ENCODE data around the gene CASTOR1.

CASTOR1 gene

DNA sequence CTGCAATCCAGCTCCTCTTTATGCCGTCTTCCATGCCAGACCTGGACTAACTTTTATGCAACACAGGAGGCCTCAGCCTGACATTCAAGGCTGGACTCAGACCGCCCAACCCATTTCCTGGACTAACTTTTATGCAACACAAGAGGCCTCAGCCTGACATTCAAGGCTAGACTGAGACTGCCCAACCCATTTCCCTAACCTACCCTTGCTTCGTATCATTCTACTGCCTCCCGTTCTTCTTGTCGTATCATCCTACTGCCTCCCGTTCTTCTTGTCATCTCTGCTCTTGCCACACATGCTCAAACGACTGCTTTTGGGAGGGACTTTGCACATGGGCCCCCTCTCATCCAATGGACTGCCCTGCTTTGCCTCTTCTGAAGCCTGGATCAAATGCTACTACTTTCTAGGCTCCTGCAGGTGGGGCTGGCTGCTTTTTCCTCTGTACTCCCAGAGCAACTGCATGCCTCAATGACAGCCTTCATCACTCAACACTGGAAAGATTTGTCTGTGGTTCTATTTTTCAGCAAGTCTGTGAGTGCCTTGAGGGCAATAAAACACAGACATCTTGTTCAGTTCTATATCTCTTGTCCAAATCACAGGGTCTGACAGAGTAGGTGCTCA, 29.6 kb upstream of the CASTOR1 start:
- no peaks in the 10 kb centered on the region for H3K9me3 ChIP-seq (ENCODE audit: insufficient read depth, low read depth, low read length)
- WGBS = 84% methylated on average over 7 of the region's 7 CpGs
- no peak overlapping the region for H3K4me3 ChIP-seq (ENCODE audit: low read length)
- H3K36me3 ChIP-seq (ENCODE audit: insufficient read depth, low read length) = no peaks in the 10 kb centered on the region
- H3K27me3 ChIP-seq (ENCODE audit: insufficient read depth, low read length) = no peaks in the 10 kb centered on the region
- no peaks in the 10 kb centered on the region for H3K4me1 ChIP-seq (ENCODE audit: insufficient read depth, low read length)
- H3K9ac ChIP-seq (ENCODE audit: low read depth, low read length) = no peak overlapping the region
- no peak overlapping the region for H3K27ac ChIP-seq (ENCODE audit: low read depth, low read length)

GRCh38 chr22:30317778-30318177, 28.5 kb upstream of the CASTOR1 start:
- Histone ChIP-seq H3K27me3 (ENCODE audit: insufficient read depth, low read length) (no peaks in the 10 kb centered on the region), H3K9me3 (ENCODE audit: insufficient read depth, low read depth, low read length) (no peaks in the 10 kb centered on the region), H3K4me3 (ENCODE audit: low read length) (no peak overlapping the region), H3K27ac (ENCODE audit: low read depth, low read length) (no peak overlapping the region), H3K36me3 (ENCODE audit: insufficient read depth, low read length) (no peaks in the 10 kb centered on the region), H3K4me1 (ENCODE audit: insufficient read depth, low read length) (no peaks in the 10 kb centered on the region), H3K9ac (ENCODE audit: low read depth, low read length) (no peak overlapping the region)
- 94% methylated on average over 1 of the region's 1 CpG for WGBS

DNA sequence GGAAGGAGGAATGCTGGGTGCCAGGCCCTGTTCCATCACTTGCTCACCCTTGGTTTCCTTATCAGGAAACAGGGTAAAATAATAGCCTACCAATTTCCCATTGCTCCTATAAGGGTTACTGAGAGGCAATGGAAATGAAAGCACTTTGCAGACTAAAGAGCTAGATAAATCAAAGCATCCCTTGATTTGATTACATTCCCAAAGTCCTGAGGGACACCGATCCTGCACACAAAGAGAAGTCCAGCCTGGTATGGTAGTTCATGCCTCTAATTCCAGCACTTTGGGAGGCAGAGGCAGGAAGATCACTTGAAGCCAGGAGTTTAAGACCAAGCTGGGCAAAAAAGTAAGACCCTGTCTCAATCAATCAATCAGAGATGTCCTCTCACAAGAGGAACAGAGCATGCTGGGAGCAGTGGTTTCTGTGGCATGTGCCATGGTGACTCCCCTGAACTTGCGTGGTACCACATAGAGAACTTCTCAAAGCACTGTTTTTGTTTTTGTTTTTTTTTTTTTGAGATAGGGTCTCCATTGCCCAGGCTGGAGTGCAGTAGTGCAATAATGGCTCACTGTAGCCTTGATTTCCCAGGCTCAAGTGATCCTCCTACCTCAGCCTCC, 26.8 kb upstream of the CASTOR1 start:
- 92% methylated on average over 2 of the region's 2 CpGs for WGBS
- peaks cover 2% of the 10 kb centered on the region; the same call in 1 of the 2 replicates for H3K4me1 ChIP-seq (ENCODE audit: insufficient read depth, low read length)
- no peaks in the 10 kb centered on the region for H3K27me3 ChIP-seq (ENCODE audit: insufficient read depth, low read length)

GRCh38 chr22:30314915-30315314, 25.6 kb upstream of the CASTOR1 start:
- Histone ChIP-seq H3K9me3 (ENCODE audit: insufficient read depth, low read depth, low read length) (no peaks in the 10 kb centered on the region), H3K4me1 (ENCODE audit: insufficient read depth, low read length) (peaks cover 9% of the 10 kb centered on the region; the same call in 1 of the 2 replicates), H3K27ac (ENCODE audit: low read depth, low read length) (no peak overlapping the region), H3K36me3 (ENCODE audit: insufficient read depth, low read length) (no peaks in the 10 kb centered on the region), H3K4me3 (ENCODE audit: low read length) (no peak overlapping the region), H3K27me3 (ENCODE audit: insufficient read depth, low read length) (no peaks in the 10 kb centered on the region), H3K9ac (ENCODE audit: low read depth, low read length) (peak overlapping the region; percentile 11; the same call in 1 of the 2 replicates)
- WGBS = 79% methylated on average over 8 of the region's 8 CpGs

More for the DNA sequence above, 26.8 kb upstream of the CASTOR1 start:
- H3K4me3 ChIP-seq (ENCODE audit: low read length) = no peak overlapping the region
- no peaks in the 10 kb centered on the region for H3K9me3 ChIP-seq (ENCODE audit: insufficient read depth, low read depth, low read length)
- H3K27ac ChIP-seq (ENCODE audit: low read depth, low read length) = no peak overlapping the region
- no peaks in the 10 kb centered on the region for H3K36me3 ChIP-seq (ENCODE audit: insufficient read depth, low read length)
- no peak overlapping the region for H3K9ac ChIP-seq (ENCODE audit: low read depth, low read length)

GRCh38 chr22:30313527-30314363, 24.4 kb upstream of the CASTOR1 start:
- H3K9me3 ChIP-seq (ENCODE audit: insufficient read depth, low read depth, low read length) = no peaks in the 10 kb centered on the region
- no peak overlapping the region for H3K4me3 ChIP-seq (ENCODE audit: low read length)
- H3K27me3 ChIP-seq (ENCODE audit: insufficient read depth, low read length) = no peaks in the 10 kb centered on the region
- H3K9ac ChIP-seq (ENCODE audit: low read depth, low read length) = no peak overlapping the region
- H3K36me3 ChIP-seq (ENCODE audit: insufficient read depth, low read length) = no peaks in the 10 kb centered on the region
- H3K27ac ChIP-seq (ENCODE audit: low read depth, low read length) = no peak overlapping the region
- peaks cover 9% of the 10 kb centered on the region; the same call in 1 of the 2 replicates for H3K4me1 ChIP-seq (ENCODE audit: insufficient read depth, low read length)
- 95% methylated on average over 6 of the region's 8 CpGs for WGBS

DNA sequence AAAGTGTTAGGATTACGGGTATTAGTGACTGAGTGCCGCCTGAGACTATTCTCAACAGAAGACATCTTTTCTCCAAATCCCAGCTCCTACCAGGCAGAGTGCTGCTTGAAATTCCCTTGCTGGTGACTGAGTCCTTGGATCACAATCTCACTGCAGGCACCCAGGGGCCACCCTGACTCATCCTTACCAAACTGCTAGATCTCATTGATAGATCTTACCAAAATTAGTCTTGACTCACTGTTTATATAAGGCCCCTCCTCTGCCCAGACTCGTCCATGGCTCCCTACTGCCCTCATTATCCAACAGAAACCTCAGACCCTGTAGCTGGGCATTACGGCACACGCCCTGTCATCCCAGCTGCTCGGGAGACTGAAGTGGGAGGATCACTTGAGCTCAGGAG, 22.7 kb upstream of the CASTOR1 start:
- Histone ChIP-seq H3K27ac (ENCODE audit: low read depth, low read length) (no peak overlapping the region), H3K4me3 (ENCODE audit: low read length) (no peak overlapping the region), H3K9ac (ENCODE audit: low read depth, low read length) (no peak overlapping the region), H3K9me3 (ENCODE audit: insufficient read depth, low read depth, low read length) (no peaks in the 10 kb centered on the region), H3K36me3 (ENCODE audit: insufficient read depth, low read length) (no peaks in the 10 kb centered on the region), H3K27me3 (ENCODE audit: insufficient read depth, low read length) (no peaks in the 10 kb centered on the region), H3K4me1 (ENCODE audit: insufficient read depth, low read length) (peaks cover 9% of the 10 kb centered on the region; the same call in 1 of the 2 replicates)
- WGBS = 90% methylated on average over 6 of the region's 6 CpGs

DNA sequence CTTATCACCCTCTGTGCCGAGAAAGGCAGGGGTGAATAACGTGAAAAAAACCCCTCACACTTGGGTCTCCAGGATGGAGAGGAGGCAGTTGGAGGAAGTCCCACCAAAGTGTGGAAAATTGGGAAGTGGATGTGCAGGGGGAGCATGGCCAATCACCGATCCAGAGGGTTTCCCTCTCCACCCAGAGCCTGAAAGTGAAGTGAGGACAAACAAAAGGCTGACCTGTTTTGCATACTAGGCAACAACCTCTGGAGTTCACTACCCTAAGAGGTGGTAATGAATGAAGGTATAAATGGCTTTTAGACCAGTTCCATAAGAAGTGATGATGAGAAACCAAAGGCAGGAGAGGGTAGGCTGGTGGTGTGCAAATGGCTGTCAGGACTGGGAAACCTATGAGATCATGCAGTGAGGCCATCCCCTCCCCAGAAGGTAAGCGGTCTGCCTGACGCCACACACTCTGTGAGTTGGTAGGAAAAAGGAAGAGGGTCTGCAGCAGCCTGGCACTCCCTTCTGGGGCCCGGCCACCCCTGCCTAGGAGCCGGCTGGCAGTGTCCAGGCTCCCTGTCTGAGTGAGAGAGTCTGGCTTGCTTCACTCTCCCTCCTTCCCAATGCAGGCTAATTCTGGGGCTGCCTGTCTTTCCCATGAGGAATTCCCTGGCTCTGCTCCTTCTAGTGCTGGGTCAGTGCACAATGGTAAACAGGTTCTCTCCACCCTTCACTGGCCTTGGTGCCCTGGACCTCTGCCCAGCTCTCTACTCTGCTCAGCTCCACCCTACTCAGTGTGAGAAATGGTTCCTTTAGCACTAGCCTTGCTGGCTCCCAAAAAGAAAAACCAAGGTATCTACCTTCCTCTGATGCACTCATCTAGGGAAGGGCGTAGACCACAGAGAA, 21.8 kb upstream of the CASTOR1 start:
- WGBS = 77% methylated on average over 8 of the region's 8 CpGs
- no peak overlapping the region for H3K9ac ChIP-seq (ENCODE audit: low read depth, low read length)
- H3K9me3 ChIP-seq (ENCODE audit: insufficient read depth, low read depth, low read length) = no peaks in the 10 kb centered on the region
- H3K4me3 ChIP-seq (ENCODE audit: low read length) = no peak overlapping the region
- no peak overlapping the region for H3K27ac ChIP-seq (ENCODE audit: low read depth, low read length)
- H3K4me1 ChIP-seq (ENCODE audit: insufficient read depth, low read length) = peaks cover 9% of the 10 kb centered on the region; the same call in 1 of the 2 replicates
- no peaks in the 10 kb centered on the region for H3K27me3 ChIP-seq (ENCODE audit: insufficient read depth, low read length)
- H3K36me3 ChIP-seq (ENCODE audit: insufficient read depth, low read length) = no peaks in the 10 kb centered on the region

GRCh38 chr22:30309951-30310741, 20.8 kb upstream of the CASTOR1 start:
- Histone ChIP-seq H3K27me3 (ENCODE audit: insufficient read depth, low read length) (no peaks in the 10 kb centered on the region), H3K27ac (ENCODE audit: low read depth, low read length) (no peak overlapping the region), H3K4me1 (ENCODE audit: insufficient read depth, low read length) (peaks cover 9% of the 10 kb centered on the region; the same call in 1 of the 2 replicates), H3K9me3 (ENCODE audit: insufficient read depth, low read depth, low read length) (no peaks in the 10 kb centered on the region), H3K9ac (ENCODE audit: low read depth, low read length) (no peak overlapping the region), H3K4me3 (ENCODE audit: low read length) (no peak overlapping the region), H3K36me3 (ENCODE audit: insufficient read depth, low read length) (no peaks in the 10 kb centered on the region)
- 94% methylated on average over 7 of the region's 7 CpGs for WGBS

DNA sequence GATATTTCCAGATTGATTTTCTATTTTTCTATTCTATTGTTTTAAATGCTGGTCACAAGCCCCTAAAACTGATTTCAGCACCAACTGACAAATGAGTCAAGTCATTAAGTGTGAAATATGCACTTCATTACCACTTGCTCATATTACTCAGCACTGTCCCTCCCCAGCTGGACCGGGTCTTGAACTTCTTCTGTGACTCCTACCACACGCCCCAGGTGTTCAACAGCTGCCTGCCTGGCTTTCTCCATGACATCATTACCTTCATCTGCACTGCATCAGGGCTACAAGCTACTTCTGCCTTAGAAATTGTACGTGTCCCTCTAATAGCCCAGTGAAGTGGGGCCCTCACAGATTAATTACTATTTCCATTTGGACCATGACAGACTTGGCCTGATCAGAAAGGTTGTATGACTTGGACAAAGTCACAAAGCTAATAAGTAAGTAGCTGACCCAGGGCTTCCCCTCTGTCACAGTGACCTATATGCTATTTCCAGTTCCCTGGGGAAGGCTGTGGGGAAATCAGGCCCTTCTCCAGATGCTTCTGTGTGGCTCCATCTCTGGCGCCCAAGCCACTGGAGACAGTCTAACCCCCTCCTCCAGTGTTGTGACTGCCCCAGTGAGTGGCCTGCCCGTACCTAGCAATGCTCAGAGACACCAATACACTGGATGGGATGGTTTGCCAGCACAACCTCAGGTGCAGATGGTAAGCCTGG, 19.4 kb upstream of the CASTOR1 start:
- no peaks in the 10 kb centered on the region for H3K27me3 ChIP-seq (ENCODE audit: insufficient read depth, low read length)
- H3K4me3 ChIP-seq (ENCODE audit: low read length) = no peak overlapping the region
- H3K9ac ChIP-seq (ENCODE audit: low read depth, low read length) = no peak overlapping the region
- H3K27ac ChIP-seq (ENCODE audit: low read depth, low read length) = no peak overlapping the region
- H3K4me1 ChIP-seq (ENCODE audit: insufficient read depth, low read length) = peaks cover 9% of the 10 kb centered on the region; the same call in 1 of the 2 replicates
- H3K36me3 ChIP-seq (ENCODE audit: insufficient read depth, low read length) = no peaks in the 10 kb centered on the region
- no peaks in the 10 kb centered on the region for H3K9me3 ChIP-seq (ENCODE audit: insufficient read depth, low read depth, low read length)
- 92% methylated on average over 5 of the region's 5 CpGs for WGBS

GRCh38 chr22:30308093-30308492, 18.8 kb upstream of the CASTOR1 start:
- Histone ChIP-seq H3K9me3 (ENCODE audit: insufficient read depth, low read depth, low read length) (no peaks in the 10 kb centered on the region), H3K36me3 (ENCODE audit: insufficient read depth, low read length) (no peaks in the 10 kb centered on the region), H3K27me3 (ENCODE audit: insufficient read depth, low read length) (no peaks in the 10 kb centered on the region), H3K4me1 (ENCODE audit: insufficient read depth, low read length) (peaks cover 9% of the 10 kb centered on the region; the same call in 1 of the 2 replicates), H3K27ac (ENCODE audit: low read depth, low read length) (no peak overlapping the region), H3K4me3 (ENCODE audit: low read length) (no peak overlapping the region), H3K9ac (ENCODE audit: low read depth, low read length) (no peak overlapping the region)
- 85% methylated on average over 2 of the region's 2 CpGs for WGBS
